HEK293 (cell line): ENCODE measurements around the gene ERGIC1.

ENCODE experiments used
- CTCF ChIP-seq: fragments of 450-650 bp; formaldehyde crosslinking; IDR thresholded peaks from 2 replicates; pipeline ENCODE4 v1.5.1; 2016; ENCODE audit warnings: missing biosample characterization, missing genetic modification characterization
- PATZ1 ChIP-seq: fragments of 450-650 bp; formaldehyde crosslinking; IDR thresholded peaks from 2 replicates; pipeline ENCODE4 v1.5.1; 2016; ENCODE audit warnings: missing biosample characterization, missing genetic modification characterization
- PBX3 ChIP-seq: sonication (generic); formaldehyde crosslinking; IDR thresholded peaks from 2 replicates; pipeline ENCODE4 v1.8.1; 2022; ENCODE audit warnings: mild to moderate bottlenecking, moderate library complexity, missing genetic modification reagents
- ZFP69B ChIP-seq: fragments of 450-650 bp; formaldehyde crosslinking; IDR thresholded peaks from 2 replicates; pipeline ENCODE4 v1.5.1; 2016; ENCODE audit warnings: missing biosample characterization, missing genetic modification characterization
- ZNF174 ChIP-seq: fragments of 450-650 bp; formaldehyde crosslinking; IDR thresholded peaks from 2 replicates; pipeline ENCODE4 v1.5.0; 2017; ENCODE audit warnings: missing biosample characterization, mild to moderate bottlenecking, missing genetic modification characterization
- ZNF23 ChIP-seq: fragments of 450-650 bp; formaldehyde crosslinking; IDR thresholded peaks from 2 replicates; pipeline ENCODE4 v1.5.1; 2016; ENCODE audit warnings: missing biosample characterization, missing genetic modification characterization, borderline replicate concordance
- ZNF274 ChIP-seq, 2 experiments: fragments of 200-500 bp in 1 of 2; fragments of 450-650 bp in 1 of 2; sonication (Bioruptor generic) in 1 of 2; formaldehyde crosslinking in 1 of 2; IDR thresholded peaks; 2 replicates each; pipeline versions ENCODE4 v1.5.1 to v1.6.1; 2014 to 2016; ENCODE audit warnings: borderline replicate concordance in 1 of 2, inconsistent platforms in 1 of 2, low read length in 1 of 2, missing biosample characterization in 1 of 2, missing genetic modification characterization in 1 of 2
- ZNF302 ChIP-seq: fragments of 450-650 bp; formaldehyde crosslinking; IDR thresholded peaks from 2 replicates; pipeline ENCODE4 v1.5.1; 2016; ENCODE audit warnings: missing biosample characterization, missing genetic modification characterization, low read depth
- ZNF626 ChIP-seq: fragments of 450-650 bp; sonication (Bioruptor Pico); formaldehyde crosslinking; IDR thresholded peaks from 2 replicates; pipeline ENCODE4 v1.5.1; 2018; ENCODE audit warnings: missing biosample characterization, missing genetic modification characterization, inconsistent platforms

- no peak for TF ChIP-seq PBX3 (CRISPR knock-in tag)
- TF ChIP-seq PATZ1, result no peak
- no peak for TF ChIP-seq ZNF23
- no peak for TF ChIP-seq ZFP69B (tag by site-specific recombination)
- no peak for TF ChIP-seq ZNF302 (tag by site-specific recombination)
- TF ChIP-seq CTCF, result no peak
- TF ChIP-seq ZNF274 (IDR thresholded peaks at IDR 0.05; ENCODE audit: low read length), result no peak
- no peak for TF ChIP-seq ZNF274 (tag by site-specific recombination; IDR thresholded peaks at IDR 0.05; ENCODE audit: borderline replicate concordance)
- no peak for TF ChIP-seq ZNF174 (tag by site-specific recombination)
- TF ChIP-seq ZNF626 (tag by site-specific recombination), result no peak
Measured at GRCh38 chr5:172999974-173000373, 165.9 kb downstream of the ERGIC1 start.
